ENCODE results near the gene VWA8. TPM values are rescaled to one million over a fixed set of nuclear protein-coding genes. Genes with fewer than 3 reads are reported as not detected.

Gene VWA8
- total and polyA plus RNA-seq, 8 donors = 11.9 to 24.4 (median 14.4) TPM

DNA sequence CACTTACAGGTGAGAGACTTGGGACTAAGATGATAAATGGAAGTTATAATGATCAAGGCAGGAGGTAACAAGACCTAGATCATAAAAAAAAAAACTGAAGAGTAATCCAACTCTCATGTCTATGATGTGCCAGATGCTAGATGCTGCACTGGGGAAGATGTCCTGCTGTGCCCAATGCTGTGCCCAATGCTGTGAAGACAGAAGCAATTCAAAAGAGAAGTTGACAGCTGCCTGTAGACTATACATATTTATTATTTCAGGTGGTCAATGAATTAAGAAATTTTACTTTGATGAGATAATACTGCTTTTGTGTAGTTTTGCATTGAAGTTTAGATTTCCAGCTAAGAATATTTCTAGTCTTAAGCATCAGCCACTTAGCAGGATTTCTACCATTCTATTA lies 21.5 kb downstream of the VWA8 start:
- no peaks in the 10 kb centered on the region for H3K4me1 ChIP-seq
- no peaks in the 10 kb centered on the region for H3K27me3 ChIP-seq
- H3K9me3 ChIP-seq = no peaks in the 10 kb centered on the region
- DNase-seq = no peak
- H3K4me3 ChIP-seq = no peak overlapping the region
- intact Hi-C loops (cut with DNase I) = no loop called here
- ATAC-seq = no peak
- TF ChIP-seq, protein P1, sequence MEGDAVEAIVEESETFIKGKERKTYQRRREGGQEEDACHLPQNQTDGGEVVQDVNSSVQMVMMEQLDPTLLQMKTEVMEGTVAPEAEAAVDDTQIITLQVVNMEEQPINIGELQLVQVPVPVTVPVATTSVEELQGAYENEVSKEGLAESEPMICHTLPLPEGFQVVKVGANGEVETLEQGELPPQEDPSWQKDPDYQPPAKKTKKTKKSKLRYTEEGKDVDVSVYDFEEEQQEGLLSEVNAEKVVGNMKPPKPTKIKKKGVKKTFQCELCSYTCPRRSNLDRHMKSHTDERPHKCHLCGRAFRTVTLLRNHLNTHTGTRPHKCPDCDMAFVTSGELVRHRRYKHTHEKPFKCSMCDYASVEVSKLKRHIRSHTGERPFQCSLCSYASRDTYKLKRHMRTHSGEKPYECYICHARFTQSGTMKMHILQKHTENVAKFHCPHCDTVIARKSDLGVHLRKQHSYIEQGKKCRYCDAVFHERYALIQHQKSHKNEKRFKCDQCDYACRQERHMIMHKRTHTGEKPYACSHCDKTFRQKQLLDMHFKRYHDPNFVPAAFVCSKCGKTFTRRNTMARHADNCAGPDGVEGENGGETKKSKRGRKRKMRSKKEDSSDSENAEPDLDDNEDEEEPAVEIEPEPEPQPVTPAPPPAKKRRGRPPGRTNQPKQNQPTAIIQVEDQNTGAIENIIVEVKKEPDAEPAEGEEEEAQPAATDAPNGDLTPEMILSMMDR (IDR thresholded peaks at IDR 0.05) = no peak
- no peak overlapping the region for H3K27ac ChIP-seq
- no peaks in the 10 kb centered on the region for H3K36me3 ChIP-seq

DNA sequence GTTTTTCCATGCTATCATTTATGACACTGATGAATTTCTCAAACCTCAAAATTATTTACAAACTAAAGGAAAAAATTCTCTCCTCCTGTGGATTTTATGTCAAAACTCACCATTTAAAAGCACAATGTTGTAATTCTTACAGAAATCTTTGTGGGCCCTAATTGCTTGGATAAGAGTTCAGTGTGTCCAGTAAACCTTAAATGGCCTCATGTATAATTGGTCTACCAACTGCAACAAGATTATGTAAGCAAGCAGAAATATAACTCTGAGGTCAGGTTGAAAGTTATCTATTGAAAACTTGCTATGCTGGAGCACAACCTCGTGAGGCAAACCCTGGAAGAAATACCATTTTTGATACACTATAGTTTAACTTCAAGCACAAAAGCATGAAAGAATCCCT lies 22.0 kb downstream of the VWA8 start:
- TF ChIP-seq, protein P1 (IDR thresholded peaks at IDR 0.05) = no peak
- H3K27ac ChIP-seq = no peak overlapping the region

DNA sequence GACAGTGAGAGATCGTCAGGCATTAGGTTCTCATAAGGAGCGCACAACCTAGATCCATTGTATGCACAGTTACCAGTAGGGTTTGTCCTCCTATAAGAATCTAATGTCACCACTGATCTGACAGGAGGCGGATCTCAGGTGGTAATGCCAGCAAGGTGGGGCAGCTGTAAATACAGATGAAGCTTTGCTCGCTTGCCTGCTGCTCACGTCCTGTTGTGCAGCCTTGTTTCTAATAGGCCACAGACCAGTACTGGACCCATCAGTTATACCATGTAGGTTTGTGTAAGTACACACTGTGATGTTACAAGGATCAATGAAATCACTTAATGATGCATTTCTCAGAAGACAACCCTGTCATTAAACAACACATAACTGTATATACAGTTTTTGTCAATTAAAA lies 23.5 kb downstream of the VWA8 start:
- H3K27me3 ChIP-seq = no peaks in the 10 kb centered on the region
- no peak overlapping the region for H3K4me3 ChIP-seq
- no peaks in the 10 kb centered on the region for H3K36me3 ChIP-seq
- H3K9me3 ChIP-seq = no peaks in the 10 kb centered on the region
- intact Hi-C loops (cut with DNase I) = no loop called here
- TF ChIP-seq, protein P1 (IDR thresholded peaks at IDR 0.05) = no peak
- no peaks in the 10 kb centered on the region for H3K4me1 ChIP-seq
- H3K27ac ChIP-seq = no peak overlapping the region
- no peak for DNase-seq
- no peak for ATAC-seq

More for the DNA sequence above, 22.0 kb downstream of the VWA8 start:
- ATAC-seq (no peak), DNase-seq (no peak)
- H3K9me3 ChIP-seq = no peaks in the 10 kb centered on the region
- H3K36me3 ChIP-seq = no peaks in the 10 kb centered on the region
- H3K4me1 ChIP-seq = no peaks in the 10 kb centered on the region
- intact Hi-C loops (cut with DNase I) = no loop called here
- H3K27me3 ChIP-seq = no peaks in the 10 kb centered on the region
- H3K4me3 ChIP-seq = no peak overlapping the region

DNA sequence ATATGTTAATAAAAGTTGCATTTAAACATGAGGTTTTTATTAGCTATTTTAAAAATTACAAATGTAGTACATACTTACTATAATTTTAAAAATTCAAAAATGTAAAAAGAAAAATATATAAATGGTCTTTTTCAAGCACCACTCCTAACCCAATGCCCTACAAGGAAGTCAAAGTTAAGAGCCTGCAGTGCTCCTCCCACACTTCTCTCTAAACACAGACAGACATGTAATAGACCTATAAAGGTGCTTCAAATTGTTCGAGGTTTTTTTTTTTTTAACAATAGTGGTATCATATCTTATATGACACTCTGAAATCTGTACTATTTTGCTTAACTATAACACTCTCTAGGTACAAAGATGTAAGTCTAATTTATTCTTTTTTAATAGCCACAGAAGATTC lies 25.4 kb downstream of the VWA8 start:
- Histone ChIP-seq H3K4me1 (no peaks in the 10 kb centered on the region), H3K27me3 (no peaks in the 10 kb centered on the region), H3K9me3 (no peaks in the 10 kb centered on the region), H3K4me3 (no peak overlapping the region), H3K36me3 (no peaks in the 10 kb centered on the region), H3K27ac (no peak overlapping the region)
- DNase-seq = no peak
- ATAC-seq = no peak
- intact Hi-C loops (cut with DNase I) = no loop called here
- TF ChIP-seq, protein P1 (IDR thresholded peaks at IDR 0.05) = no peak

DNA sequence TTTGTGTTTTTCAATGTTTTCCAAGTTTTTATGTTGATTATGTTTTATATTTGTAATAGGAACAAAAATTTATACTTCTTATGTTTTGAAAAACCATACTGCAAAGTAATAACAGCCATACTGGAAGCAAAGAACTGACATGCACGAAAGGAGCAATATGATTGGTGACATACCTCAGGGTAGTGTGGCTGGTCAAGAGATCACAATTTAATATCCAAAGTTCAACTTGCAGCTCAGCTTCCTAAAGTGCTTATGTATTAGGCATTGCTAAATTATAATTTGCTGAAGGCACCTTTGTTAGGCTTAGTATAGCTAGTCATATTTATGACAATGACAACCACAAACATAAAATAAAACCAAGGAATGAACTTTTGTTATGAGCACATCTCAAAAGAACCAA lies 25.9 kb downstream of the VWA8 start:
- Histone ChIP-seq H3K27ac (no peak overlapping the region), H3K27me3 (no peaks in the 10 kb centered on the region), H3K4me3 (no peak overlapping the region), H3K36me3 (no peaks in the 10 kb centered on the region), H3K4me1 (no peaks in the 10 kb centered on the region), H3K9me3 (no peaks in the 10 kb centered on the region)
- intact Hi-C loops (cut with DNase I) = no loop called here
- no peak for ATAC-seq
- TF ChIP-seq, protein P1 (IDR thresholded peaks at IDR 0.05) = no peak
- no peak for DNase-seq
